ENCODE data around the gene CD248.

DNA sequence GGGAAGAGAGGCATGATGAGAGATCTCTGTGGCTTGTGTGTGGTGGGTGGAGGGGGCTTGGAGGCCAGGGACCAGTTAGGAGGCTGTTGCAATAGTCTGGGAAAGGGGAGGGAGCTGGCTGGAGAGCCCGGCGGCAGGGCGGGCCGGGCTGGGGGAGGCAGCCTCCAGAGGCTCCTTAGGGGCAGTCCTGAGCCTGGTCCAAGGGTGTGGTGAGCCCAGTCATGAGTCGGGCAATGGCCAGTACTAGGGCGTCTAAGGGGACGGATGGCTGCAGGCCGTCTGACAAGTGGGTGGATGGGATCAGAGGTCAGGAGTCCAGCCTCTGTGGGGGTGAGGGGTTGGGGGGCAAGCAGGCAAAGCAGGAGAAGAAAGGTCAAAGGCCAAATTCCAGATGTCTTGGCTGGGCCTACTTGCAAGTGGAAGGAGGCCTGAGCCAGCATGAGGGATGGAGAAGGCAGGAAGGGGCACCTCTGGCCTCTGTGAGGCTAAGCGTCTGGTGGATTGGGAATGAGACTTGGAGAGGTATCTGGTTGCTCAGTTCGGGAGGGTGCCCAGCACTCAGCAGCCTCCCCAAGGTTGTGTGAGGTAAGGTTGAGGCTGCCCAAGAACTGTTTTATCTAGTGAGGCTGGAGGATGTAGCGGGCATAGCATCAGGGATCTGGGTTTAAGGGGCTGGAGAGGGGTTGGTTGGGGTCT, 6.0 kb upstream of the CD248 start:
- TF ChIP-seq, protein P1, sequence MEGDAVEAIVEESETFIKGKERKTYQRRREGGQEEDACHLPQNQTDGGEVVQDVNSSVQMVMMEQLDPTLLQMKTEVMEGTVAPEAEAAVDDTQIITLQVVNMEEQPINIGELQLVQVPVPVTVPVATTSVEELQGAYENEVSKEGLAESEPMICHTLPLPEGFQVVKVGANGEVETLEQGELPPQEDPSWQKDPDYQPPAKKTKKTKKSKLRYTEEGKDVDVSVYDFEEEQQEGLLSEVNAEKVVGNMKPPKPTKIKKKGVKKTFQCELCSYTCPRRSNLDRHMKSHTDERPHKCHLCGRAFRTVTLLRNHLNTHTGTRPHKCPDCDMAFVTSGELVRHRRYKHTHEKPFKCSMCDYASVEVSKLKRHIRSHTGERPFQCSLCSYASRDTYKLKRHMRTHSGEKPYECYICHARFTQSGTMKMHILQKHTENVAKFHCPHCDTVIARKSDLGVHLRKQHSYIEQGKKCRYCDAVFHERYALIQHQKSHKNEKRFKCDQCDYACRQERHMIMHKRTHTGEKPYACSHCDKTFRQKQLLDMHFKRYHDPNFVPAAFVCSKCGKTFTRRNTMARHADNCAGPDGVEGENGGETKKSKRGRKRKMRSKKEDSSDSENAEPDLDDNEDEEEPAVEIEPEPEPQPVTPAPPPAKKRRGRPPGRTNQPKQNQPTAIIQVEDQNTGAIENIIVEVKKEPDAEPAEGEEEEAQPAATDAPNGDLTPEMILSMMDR (IDR thresholded peaks at IDR 0.05; ENCODE audit: insufficient read depth, low read depth, low read length): no peak
- no peak for TF ChIP-seq EZH2 (IDR thresholded peaks at IDR 0.05; ENCODE audit: insufficient read depth, low read length)

All from astrocyte (in vitro differentiated cells and primary cell).